ENCODE results near the gene C2CD2.

DNA sequence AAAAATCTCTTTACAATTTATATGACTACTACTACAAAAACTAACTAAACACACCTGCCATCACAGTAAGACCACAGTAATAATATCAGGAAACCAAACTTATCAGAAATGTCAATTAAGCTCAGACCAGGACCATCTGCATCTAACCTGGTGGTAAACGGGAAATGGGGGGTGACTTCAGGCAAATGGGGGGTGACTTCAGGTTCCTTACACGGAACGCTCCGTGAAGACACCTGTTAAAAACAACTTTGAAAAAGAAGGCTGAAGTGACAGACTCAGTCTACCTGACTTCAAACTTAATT lies 90.4 kb downstream of the C2CD2 start:
- TF ChIP-seq, protein P1, sequence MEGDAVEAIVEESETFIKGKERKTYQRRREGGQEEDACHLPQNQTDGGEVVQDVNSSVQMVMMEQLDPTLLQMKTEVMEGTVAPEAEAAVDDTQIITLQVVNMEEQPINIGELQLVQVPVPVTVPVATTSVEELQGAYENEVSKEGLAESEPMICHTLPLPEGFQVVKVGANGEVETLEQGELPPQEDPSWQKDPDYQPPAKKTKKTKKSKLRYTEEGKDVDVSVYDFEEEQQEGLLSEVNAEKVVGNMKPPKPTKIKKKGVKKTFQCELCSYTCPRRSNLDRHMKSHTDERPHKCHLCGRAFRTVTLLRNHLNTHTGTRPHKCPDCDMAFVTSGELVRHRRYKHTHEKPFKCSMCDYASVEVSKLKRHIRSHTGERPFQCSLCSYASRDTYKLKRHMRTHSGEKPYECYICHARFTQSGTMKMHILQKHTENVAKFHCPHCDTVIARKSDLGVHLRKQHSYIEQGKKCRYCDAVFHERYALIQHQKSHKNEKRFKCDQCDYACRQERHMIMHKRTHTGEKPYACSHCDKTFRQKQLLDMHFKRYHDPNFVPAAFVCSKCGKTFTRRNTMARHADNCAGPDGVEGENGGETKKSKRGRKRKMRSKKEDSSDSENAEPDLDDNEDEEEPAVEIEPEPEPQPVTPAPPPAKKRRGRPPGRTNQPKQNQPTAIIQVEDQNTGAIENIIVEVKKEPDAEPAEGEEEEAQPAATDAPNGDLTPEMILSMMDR (IDR thresholded peaks at IDR 0.05): no peak
- TF ChIP-seq POLR2A (IDR thresholded peaks at IDR 0.05; ENCODE audit: low read depth) (no peak), POLR2AphosphoS5 (IDR thresholded peaks at IDR 0.05) (no peak), EP300 (IDR thresholded peaks at IDR 0.05) (no peak)

Data from esophagus muscularis mucosa (tissue), 4 donors.